Parathyroid adenoma (tissue), 2 donors: ENCODE data around the gene CSF2.

Experiments
- H2AFZ ChIP-seq: fragments of 300-600 bp; sonication (generic); one replicate; pipeline ENCODE4 v1.7.0; 2017; ENCODE audit warnings: antibody characterized with exemption, mild to moderate bottlenecking
- H3K27ac ChIP-seq: fragments of 300-600 bp; sonication (generic); one replicate; pipeline ENCODE4 v1.7.0; 2017
- H3K27me3 ChIP-seq: fragments of 300-600 bp; sonication (generic); one replicate; pipeline ENCODE4 v1.7.0; 2017; ENCODE audit warnings: low read length; ENCODE audit not compliant: control insufficient read depth, insufficient read depth
- H3K36me3 ChIP-seq: fragments of 300-600 bp; sonication (generic); one replicate; pipeline ENCODE4 v1.7.0; 2017; ENCODE audit warnings: low read length; ENCODE audit not compliant: control insufficient read depth, insufficient read depth
- H3K4me1 ChIP-seq: fragments of 300-600 bp; sonication (generic); one replicate; pipeline ENCODE4 v1.7.0; 2017; ENCODE audit warnings: control low read depth
- H3K4me2 ChIP-seq: fragments of 300-600 bp; sonication (generic); one replicate; pipeline ENCODE4 v1.7.0; 2017; ENCODE audit warnings: low read length
- H3K4me3 ChIP-seq: fragments of 300-600 bp; sonication (generic); one replicate; pipeline ENCODE4 v1.7.0; 2017; ENCODE audit warnings: low read depth, low read length
- H3K79me2 ChIP-seq: fragments of 300-600 bp; sonication (generic); one replicate; pipeline ENCODE4 v1.7.0; 2017; ENCODE audit warnings: control low read depth
- H3K9ac ChIP-seq: fragments of 300-600 bp; sonication (generic); one replicate; pipeline ENCODE4 v1.7.0; 2017; ENCODE audit warnings: mild to moderate bottlenecking
- H3K9me3 ChIP-seq: fragments of 300-600 bp; sonication (generic); one replicate; pipeline ENCODE4 v1.7.0; 2017; ENCODE audit warnings: low read length; ENCODE audit not compliant: control insufficient read depth
- CTCF ChIP-seq: fragments of 300-600 bp; sonication (generic); IDR thresholded peaks from one replicate; pipeline ENCODE4 v1.7.0; 2017; ENCODE audit warnings: antibody characterized with exemption, mild to moderate bottlenecking
- donor health status: primary hyperparathyroidism.

CSF2 gene

DNA sequence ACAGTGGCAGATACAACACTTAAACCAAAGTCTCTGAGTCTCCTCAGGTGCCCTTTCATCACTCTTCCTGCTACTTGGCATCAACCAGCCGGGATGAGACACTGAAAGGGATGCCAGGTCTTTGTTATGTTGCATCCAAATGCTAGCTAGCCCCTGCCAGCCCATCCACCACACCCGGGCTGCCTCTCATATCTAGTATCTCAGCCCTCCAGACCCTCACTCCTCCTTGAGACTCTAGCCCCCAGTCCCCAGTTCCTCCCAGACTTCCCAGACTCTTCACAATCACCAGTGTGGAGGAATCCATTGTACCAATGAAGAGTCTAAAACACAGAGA is 21.5 kb downstream of the CSF2 start:
- Histone ChIP-seq H3K36me3 (no peaks in the 10 kb centered on the region), H2AFZ (no peak overlapping the region), H3K4me1 (no peaks in the 10 kb centered on the region), H3K4me2 (no peak overlapping the region), H3K27ac (no peak overlapping the region), H3K27me3 (no peaks in the 10 kb centered on the region), H3K9ac (no peak overlapping the region), H3K9me3 (no peaks in the 10 kb centered on the region), H3K4me3 (no peak overlapping the region), H3K79me2 (no peaks in the 10 kb centered on the region)
- no peak for TF ChIP-seq CTCF

DNA sequence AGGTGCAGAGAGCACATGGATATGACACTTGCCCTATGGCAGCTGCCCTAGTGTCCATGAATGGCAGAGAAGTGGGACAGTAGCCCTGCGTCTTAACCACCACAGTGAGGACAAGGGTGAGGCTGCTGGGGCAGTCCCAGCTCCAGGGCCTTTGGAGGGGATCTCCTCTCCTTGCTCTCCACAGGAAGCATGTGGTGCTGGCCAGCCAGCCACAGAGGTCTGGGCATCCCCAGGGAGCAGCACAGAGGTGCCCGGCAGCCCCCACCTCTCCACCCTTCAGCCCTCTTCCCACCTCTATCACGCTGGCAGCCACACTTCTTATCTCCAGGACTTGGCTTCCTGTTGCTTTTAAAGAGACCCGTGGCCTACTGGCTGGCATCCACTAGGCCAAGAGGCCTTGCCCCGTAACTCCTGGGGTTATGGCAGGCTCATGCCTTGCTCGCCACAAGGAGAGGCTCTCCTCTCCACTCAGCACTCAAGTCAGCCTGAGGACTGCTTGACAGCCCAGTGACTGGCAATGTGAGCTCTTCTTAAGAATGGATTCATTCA is 21.9 kb downstream of the CSF2 start:
- Histone ChIP-seq H3K4me1 (no peaks in the 10 kb centered on the region), H3K9me3 (no peaks in the 10 kb centered on the region)

DNA sequence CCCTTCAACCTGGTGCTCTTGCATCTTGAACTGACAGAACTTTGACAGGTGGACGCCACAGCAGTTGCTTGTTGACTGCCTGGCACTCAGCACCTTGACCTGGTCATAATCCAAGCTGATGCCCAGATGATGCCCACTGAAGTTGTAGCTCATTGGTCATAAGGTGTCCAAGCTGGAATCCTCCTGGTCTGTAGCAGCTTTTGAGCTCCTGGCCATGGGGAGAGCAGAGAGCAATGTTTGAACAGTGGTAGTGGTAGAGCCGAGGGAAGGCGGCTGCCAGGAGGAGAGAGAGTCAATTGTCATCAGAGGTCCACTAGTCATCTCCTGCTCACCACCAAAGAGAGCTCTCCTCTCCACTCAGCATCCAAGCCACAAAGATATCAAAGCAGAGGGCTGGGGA is 23.3 kb downstream of the CSF2 start:
- Histone ChIP-seq H3K9me3 (no peaks in the 10 kb centered on the region), H3K27ac (no peak overlapping the region)
- TF ChIP-seq CTCF = no peak

More for the DNA sequence above, 21.9 kb downstream of the CSF2 start:
- Histone ChIP-seq H3K36me3 (no peaks in the 10 kb centered on the region), H3K27ac (no peak overlapping the region), H3K27me3 (no peaks in the 10 kb centered on the region), H3K9ac (no peak overlapping the region), H3K79me2 (no peaks in the 10 kb centered on the region), H2AFZ (no peak overlapping the region), H3K4me2 (no peak overlapping the region), H3K4me3 (no peak overlapping the region)
- TF ChIP-seq CTCF = no peak

GRCh38 chr5:132098151-132098594 is 24.6 kb downstream of the CSF2 start:
- H3K9me3 ChIP-seq = no peaks in the 10 kb centered on the region
- no peak overlapping the region for H3K4me2 ChIP-seq
- H3K79me2 ChIP-seq = no peaks in the 10 kb centered on the region
- TF ChIP-seq CTCF = no peak
- H3K27ac ChIP-seq = no peak overlapping the region
- H3K4me3 ChIP-seq = no peak overlapping the region
- no peaks in the 10 kb centered on the region for H3K36me3 ChIP-seq
- no peak overlapping the region for H3K9ac ChIP-seq
- no peak overlapping the region for H2AFZ ChIP-seq
- H3K4me1 ChIP-seq = no peaks in the 10 kb centered on the region
- no peaks in the 10 kb centered on the region for H3K27me3 ChIP-seq

More for the DNA sequence above, 23.3 kb downstream of the CSF2 start:
- no peak overlapping the region for H2AFZ ChIP-seq
- H3K9ac ChIP-seq = no peak overlapping the region
- no peaks in the 10 kb centered on the region for H3K27me3 ChIP-seq
- H3K4me2 ChIP-seq = no peak overlapping the region
- H3K4me1 ChIP-seq = no peaks in the 10 kb centered on the region
- no peaks in the 10 kb centered on the region for H3K79me2 ChIP-seq
- H3K4me3 ChIP-seq = no peak overlapping the region
- H3K36me3 ChIP-seq = no peaks in the 10 kb centered on the region

DNA sequence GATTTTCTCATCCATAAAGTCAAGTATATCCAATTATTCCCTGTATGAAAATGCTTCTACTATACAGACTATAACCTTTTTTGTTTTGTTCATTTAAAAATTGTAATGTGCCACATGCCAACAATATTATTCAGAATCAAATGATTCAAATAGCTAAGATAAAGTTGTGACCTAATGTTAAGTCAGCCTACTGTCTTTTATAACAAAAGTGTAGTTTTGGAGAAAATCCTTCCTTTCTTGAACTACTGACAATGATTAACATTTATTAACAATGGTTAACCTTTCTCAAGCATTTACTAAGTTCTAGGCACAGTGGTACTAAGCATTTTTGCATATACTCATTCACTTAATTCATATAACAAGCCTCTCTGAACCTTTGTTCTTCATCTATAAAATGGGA is 25.0 kb downstream of the CSF2 start:
- H3K27ac ChIP-seq = no peak overlapping the region

More for the DNA sequence above, 25.0 kb downstream of the CSF2 start:
- TF ChIP-seq CTCF = no peak
- Histone ChIP-seq H2AFZ (no peak overlapping the region), H3K9ac (no peak overlapping the region), H3K4me2 (no peak overlapping the region), H3K36me3 (no peaks in the 10 kb centered on the region), H3K79me2 (no peaks in the 10 kb centered on the region), H3K4me3 (no peak overlapping the region), H3K4me1 (no peaks in the 10 kb centered on the region), H3K27me3 (no peaks in the 10 kb centered on the region), H3K9me3 (no peaks in the 10 kb centered on the region)
